Measurements from ENCODE around the gene CSTPP1.

DNA sequence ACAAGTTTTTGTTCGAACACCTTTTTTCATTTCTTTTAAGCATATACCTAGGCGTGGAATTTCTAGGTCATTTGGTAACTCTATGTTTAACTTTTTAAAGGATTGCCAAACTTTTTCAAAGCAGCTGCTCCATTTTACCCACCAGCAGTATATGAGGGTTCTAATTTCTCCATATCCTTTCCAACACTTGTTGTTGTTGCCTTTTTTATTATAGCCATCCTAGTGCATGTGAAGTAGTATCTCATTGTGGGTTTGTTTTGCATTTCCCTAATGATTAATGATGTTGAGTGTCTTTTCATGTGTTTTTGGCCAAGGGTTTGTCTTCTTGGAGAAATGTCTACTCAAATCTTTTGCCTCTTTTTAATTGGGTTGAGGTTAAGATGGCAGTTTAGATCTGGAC, 24.5 kb downstream of the CSTPP1 start:
- TF ChIP-seq, protein P1, sequence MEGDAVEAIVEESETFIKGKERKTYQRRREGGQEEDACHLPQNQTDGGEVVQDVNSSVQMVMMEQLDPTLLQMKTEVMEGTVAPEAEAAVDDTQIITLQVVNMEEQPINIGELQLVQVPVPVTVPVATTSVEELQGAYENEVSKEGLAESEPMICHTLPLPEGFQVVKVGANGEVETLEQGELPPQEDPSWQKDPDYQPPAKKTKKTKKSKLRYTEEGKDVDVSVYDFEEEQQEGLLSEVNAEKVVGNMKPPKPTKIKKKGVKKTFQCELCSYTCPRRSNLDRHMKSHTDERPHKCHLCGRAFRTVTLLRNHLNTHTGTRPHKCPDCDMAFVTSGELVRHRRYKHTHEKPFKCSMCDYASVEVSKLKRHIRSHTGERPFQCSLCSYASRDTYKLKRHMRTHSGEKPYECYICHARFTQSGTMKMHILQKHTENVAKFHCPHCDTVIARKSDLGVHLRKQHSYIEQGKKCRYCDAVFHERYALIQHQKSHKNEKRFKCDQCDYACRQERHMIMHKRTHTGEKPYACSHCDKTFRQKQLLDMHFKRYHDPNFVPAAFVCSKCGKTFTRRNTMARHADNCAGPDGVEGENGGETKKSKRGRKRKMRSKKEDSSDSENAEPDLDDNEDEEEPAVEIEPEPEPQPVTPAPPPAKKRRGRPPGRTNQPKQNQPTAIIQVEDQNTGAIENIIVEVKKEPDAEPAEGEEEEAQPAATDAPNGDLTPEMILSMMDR (IDR thresholded peaks at IDR 0.05; ENCODE audit: insufficient read depth, low read length) = no peak
- TF ChIP-seq, protein P2, sequence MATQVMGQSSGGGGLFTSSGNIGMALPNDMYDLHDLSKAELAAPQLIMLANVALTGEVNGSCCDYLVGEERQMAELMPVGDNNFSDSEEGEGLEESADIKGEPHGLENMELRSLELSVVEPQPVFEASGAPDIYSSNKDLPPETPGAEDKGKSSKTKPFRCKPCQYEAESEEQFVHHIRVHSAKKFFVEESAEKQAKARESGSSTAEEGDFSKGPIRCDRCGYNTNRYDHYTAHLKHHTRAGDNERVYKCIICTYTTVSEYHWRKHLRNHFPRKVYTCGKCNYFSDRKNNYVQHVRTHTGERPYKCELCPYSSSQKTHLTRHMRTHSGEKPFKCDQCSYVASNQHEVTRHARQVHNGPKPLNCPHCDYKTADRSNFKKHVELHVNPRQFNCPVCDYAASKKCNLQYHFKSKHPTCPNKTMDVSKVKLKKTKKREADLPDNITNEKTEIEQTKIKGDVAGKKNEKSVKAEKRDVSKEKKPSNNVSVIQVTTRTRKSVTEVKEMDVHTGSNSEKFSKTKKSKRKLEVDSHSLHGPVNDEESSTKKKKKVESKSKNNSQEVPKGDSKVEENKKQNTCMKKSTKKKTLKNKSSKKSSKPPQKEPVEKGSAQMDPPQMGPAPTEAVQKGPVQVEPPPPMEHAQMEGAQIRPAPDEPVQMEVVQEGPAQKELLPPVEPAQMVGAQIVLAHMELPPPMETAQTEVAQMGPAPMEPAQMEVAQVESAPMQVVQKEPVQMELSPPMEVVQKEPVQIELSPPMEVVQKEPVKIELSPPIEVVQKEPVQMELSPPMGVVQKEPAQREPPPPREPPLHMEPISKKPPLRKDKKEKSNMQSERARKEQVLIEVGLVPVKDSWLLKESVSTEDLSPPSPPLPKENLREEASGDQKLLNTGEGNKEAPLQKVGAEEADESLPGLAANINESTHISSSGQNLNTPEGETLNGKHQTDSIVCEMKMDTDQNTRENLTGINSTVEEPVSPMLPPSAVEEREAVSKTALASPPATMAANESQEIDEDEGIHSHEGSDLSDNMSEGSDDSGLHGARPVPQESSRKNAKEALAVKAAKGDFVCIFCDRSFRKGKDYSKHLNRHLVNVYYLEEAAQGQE (IDR thresholded peaks at IDR 0.05; ENCODE audit: insufficient replicate concordance, low read depth) = no peak
- no peak for TF ChIP-seq POLR2AphosphoS5 (IDR thresholded peaks at IDR 0.05; ENCODE audit: low read depth)
- no peak for TF ChIP-seq SPI1 (IDR thresholded peaks at IDR 0.05; ENCODE audit: borderline replicate concordance, low read depth)

All from HL-60 (cell line).